Stimulated activated CD4-positive, alpha-beta T cell treated with anti-CD3 and anti-CD28 coated beads, Interleukin-1b, Interleukin-23, amount 100 ng/mL, for 4 hours (primary cell): ENCODE results near the gene ADAMTS13.

Experiments used
- DNase-seq, 2 donors: peaks; one replicate each; pipeline ENCODE4 v3.0.0-alpha.2; 2020; ENCODE audit warnings: low read depth in 2 of 2

ADAMTS13 gene

GRCh38 chr9:133507246-133507965 lies 85.2 kb downstream of the ADAMTS13 start:
- no peak for DNase-seq

GRCh38 chr9:133508046-133508445 lies 85.9 kb downstream of the ADAMTS13 start:
- no peak for DNase-seq
